Measurements from ENCODE around the gene ASB11.

ASB11 gene

DNA sequence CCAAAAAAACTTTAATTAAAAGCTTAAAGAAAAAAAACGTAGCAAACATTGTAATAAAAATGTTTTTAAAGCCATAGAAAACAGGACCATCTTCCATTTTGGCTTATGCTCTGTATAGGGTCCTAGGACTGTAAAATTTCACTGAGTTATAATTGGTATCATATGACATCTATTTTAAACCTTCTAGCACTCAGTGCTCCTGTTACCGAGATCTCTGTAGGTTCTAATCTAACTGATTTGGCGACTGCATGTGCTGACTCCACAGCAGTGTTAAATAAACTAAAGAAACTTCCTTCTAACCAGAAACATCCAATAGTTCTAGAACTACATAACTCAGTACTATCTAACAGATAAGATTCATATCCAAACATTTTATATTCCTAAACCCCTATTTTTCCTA, at the start of gene ASB11:
TSS of gene ASB11 (minus strand) at position 132 of the 400 bp plus-strand sequence. CDS start at position 97, 35 bp downstream.
- in situ Hi-C loops (cut with HindIII; ENCODE audit: low sequenced_read_pairs): no loop called here
- DNase-seq (ENCODE audit: low read depth, low spot score): no peak
- H3K4me3 ChIP-seq (ENCODE audit: low read depth, low read length): no peak within 1 kb of the TSS
- TF ChIP-seq, protein P1, sequence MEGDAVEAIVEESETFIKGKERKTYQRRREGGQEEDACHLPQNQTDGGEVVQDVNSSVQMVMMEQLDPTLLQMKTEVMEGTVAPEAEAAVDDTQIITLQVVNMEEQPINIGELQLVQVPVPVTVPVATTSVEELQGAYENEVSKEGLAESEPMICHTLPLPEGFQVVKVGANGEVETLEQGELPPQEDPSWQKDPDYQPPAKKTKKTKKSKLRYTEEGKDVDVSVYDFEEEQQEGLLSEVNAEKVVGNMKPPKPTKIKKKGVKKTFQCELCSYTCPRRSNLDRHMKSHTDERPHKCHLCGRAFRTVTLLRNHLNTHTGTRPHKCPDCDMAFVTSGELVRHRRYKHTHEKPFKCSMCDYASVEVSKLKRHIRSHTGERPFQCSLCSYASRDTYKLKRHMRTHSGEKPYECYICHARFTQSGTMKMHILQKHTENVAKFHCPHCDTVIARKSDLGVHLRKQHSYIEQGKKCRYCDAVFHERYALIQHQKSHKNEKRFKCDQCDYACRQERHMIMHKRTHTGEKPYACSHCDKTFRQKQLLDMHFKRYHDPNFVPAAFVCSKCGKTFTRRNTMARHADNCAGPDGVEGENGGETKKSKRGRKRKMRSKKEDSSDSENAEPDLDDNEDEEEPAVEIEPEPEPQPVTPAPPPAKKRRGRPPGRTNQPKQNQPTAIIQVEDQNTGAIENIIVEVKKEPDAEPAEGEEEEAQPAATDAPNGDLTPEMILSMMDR (IDR thresholded peaks at IDR 0.05; ENCODE audit: low read depth, low read length): no peak

- H3K4me3 ChIP-seq (ENCODE audit: low read depth, low read length): no peak overlapping the region
- TF ChIP-seq, protein P1 (IDR thresholded peaks at IDR 0.05; ENCODE audit: low read depth, low read length): no peak
- in situ Hi-C loops (cut with HindIII; ENCODE audit: low sequenced_read_pairs): no loop called here
- no peak for DNase-seq (ENCODE audit: low read depth, low spot score)
Measured at GRCh38 chrX:15359701-15360100, 44.3 kb upstream of the ASB11 start.

DNA sequence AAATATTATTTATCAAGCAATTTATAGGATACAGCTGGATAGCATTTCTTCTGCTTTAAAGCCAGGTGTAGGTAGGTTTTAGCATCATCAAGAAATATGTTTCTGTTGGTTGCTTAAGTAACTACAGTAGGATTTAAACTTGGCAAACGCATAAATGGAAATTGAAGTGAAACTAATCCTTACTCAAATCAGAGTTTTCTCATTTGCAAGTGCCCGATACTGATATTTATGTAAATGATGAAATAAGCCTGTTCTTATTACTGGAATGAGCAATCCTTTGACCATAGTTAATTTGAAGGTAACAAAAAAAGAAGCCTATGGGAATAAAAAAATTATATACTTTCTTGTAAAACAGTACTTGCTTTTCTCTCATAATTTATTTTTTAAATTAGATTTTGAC, 43.1 kb upstream of the ASB11 start:
- TF ChIP-seq, protein P1 (IDR thresholded peaks at IDR 0.05; ENCODE audit: low read depth, low read length): no peak
- in situ Hi-C loops (cut with HindIII; ENCODE audit: low sequenced_read_pairs): no loop called here
- no peak for DNase-seq (ENCODE audit: low read depth, low spot score)
- H3K4me3 ChIP-seq (ENCODE audit: low read depth, low read length): no peak overlapping the region

DNA sequence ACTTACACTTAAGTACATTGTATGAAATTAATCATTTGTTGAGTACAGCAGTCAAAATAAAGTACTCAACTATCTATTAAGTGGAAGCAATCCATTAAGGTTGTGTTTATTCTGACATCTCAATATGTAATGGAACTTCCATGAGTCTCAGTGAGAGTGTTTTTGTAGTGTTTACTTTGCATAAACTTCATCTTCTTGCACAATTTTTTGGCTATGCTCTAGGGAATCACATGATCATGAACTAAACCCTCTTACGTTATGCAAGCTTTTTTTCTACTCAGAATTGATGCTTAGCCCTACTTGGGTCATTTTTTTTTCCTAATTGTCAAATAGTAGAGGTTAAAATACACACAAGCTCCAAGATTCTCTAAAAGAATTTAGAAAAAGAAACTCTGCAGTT, 41.0 kb upstream of the ASB11 start:
- H3K4me3 ChIP-seq (ENCODE audit: low read depth, low read length): no peak overlapping the region
- TF ChIP-seq, protein P1 (IDR thresholded peaks at IDR 0.05; ENCODE audit: low read depth, low read length): no peak
- in situ Hi-C loops (cut with HindIII; ENCODE audit: low sequenced_read_pairs): no loop called here
- DNase-seq (ENCODE audit: low read depth, low spot score): no peak

GRCh38 chrX:15350329-15350996, 35.0 kb upstream of the ASB11 start:
- no peak overlapping the region for H3K4me3 ChIP-seq (ENCODE audit: low read depth, low read length)
- TF ChIP-seq, protein P1 (IDR thresholded peaks at IDR 0.05; ENCODE audit: low read depth, low read length): no peak
- in situ Hi-C loops (cut with HindIII; ENCODE audit: low sequenced_read_pairs): no loop called here
- no peak for DNase-seq (ENCODE audit: low read depth, low spot score)

GRCh38 chrX:15349046-15349445, 33.6 kb upstream of the ASB11 start:
- peak; percentile 62 for DNase-seq (ENCODE audit: low read depth, low spot score)
- no peak overlapping the region for H3K4me3 ChIP-seq (ENCODE audit: low read depth, low read length)
- in situ Hi-C loops (cut with HindIII; ENCODE audit: low sequenced_read_pairs): no loop called here
- TF ChIP-seq, protein P1 (IDR thresholded peaks at IDR 0.05; ENCODE audit: low read depth, low read length): peak; percentile 52
